ENCODE results near the gene SLC2A4RG. TPM values are rescaled to one million over a fixed set of nuclear protein-coding genes. Genes with fewer than 3 reads are reported as not detected.

The SLC2A4RG gene
- total and polyA plus RNA-seq, 2 of the 13 experiments (the other 11 are each of a cell fraction or from before 2014, with no cell fraction given), result 91.4 to 95.9 TPM

- TF ChIP-seq ZNF318 (CRISPR knock-in tag; IDR thresholded peaks at IDR 0.05), result 0 out of 2 replicates have a peak, but pooled peaks have one; percentile 15
- no peak for TF ChIP-seq RFXANK (CRISPR knock-in tag; IDR thresholded peaks at IDR 0.05)
- TF ChIP-seq MYPOP (CRISPR knock-in tag; IDR thresholded peaks at IDR 0.05), result 0 out of 2 replicates have a peak, but pooled peaks have one; percentile 14
- TF ChIP-seq ZNF746 (CRISPR knock-in tag; IDR thresholded peaks at IDR 0.05), result no peak
- no peak for TF ChIP-seq CSRNP2 (CRISPR knock-in tag; conservative IDR thresholded peaks at IDR 0.05; ENCODE audit: low read depth)
- TF ChIP-seq ZNF569 (CRISPR knock-in tag; IDR thresholded peaks at IDR 0.05; ENCODE audit: borderline replicate concordance), result no peak
- no peak for TF ChIP-seq ZMYM2 (CRISPR knock-in tag; IDR thresholded peaks at IDR 0.05)
- TF ChIP-seq ZNF264 (CRISPR knock-in tag; IDR thresholded peaks at IDR 0.05), result no peak
- no peak for TF ChIP-seq NFE2 (CRISPR knock-in tag; IDR thresholded peaks at IDR 0.05)
- no peak for TF ChIP-seq TCF7L2 (IDR thresholded peaks at IDR 0.05; ENCODE audit: low read depth, low read length)
- no peak for TF ChIP-seq ZNF121 (CRISPR knock-in tag; IDR thresholded peaks at IDR 0.05)
- TF ChIP-seq ZNF496 (CRISPR knock-in tag; IDR thresholded peaks at IDR 0.05; ENCODE audit: insufficient replicate concordance), result no peak
- TF ChIP-seq ZNF724P (CRISPR knock-in tag; IDR thresholded peaks at IDR 0.05; ENCODE audit: borderline replicate concordance), result 0 out of 2 replicates have a peak, but pooled peaks have one; percentile 24
- TF ChIP-seq IRX3 (CRISPR knock-in tag; IDR thresholded peaks at IDR 0.05; ENCODE audit: borderline replicate concordance, low read depth), result no peak
- TF ChIP-seq ZNF33B (CRISPR knock-in tag; IDR thresholded peaks at IDR 0.05), result peak; percentile 65; the same call in 1 of the 2 replicates
- TF ChIP-seq GRHL1 (CRISPR knock-in tag; conservative IDR thresholded peaks at IDR 0.05), result no peak
- TF ChIP-seq SRY (CRISPR knock-in tag; IDR thresholded peaks at IDR 0.05), result no peak
- no peak for TF ChIP-seq ATM (IDR thresholded peaks at IDR 0.05; ENCODE audit: borderline replicate concordance)
These were observed 42.2 kb upstream of the SLC2A4RG start (continued) for GRCh38 chr20:63697357-63697867.

All from HepG2 (cell line).